Ishikawa (cell line): ENCODE results near the gene TKT.

Experiments used
- CREB1 ChIP-seq: IDR thresholded peaks from 2 replicates; pipeline ENCODE4 v1.6.1; 2012; ENCODE audit warnings: low read depth
- FOXM1 ChIP-seq: IDR thresholded peaks from 2 replicates; pipeline ENCODE4 v1.6.1; 2012; ENCODE audit warnings: low read depth, borderline replicate concordance
- NFIC ChIP-seq: IDR thresholded peaks from 2 replicates; pipeline ENCODE4 v1.6.1; 2012
- RAD21 ChIP-seq: IDR thresholded peaks from 2 replicates; pipeline ENCODE4 v1.6.1; 2012; ENCODE audit warnings: low read depth
- TAF1 ChIP-seq: IDR thresholded peaks from 2 replicates; pipeline ENCODE4 v1.6.1; 2012; ENCODE audit warnings: low read depth, mild to moderate bottlenecking
- TEAD4 ChIP-seq: IDR thresholded peaks from 2 replicates; pipeline ENCODE4 v1.6.1; 2012
- USF1 ChIP-seq: IDR thresholded peaks from 2 replicates; pipeline ENCODE4 v1.6.1; 2012
- YY1 ChIP-seq: IDR thresholded peaks from 2 replicates; pipeline ENCODE4 v1.6.1; 2012; ENCODE audit warnings: low read depth
- TF ChIP-seq, protein P1 (sequence below): IDR thresholded peaks from 2 replicates; pipeline ENCODE4 v1.6.1; 2012; ENCODE audit warnings: low read depth, mild to moderate bottlenecking

The TKT gene

GRCh38 chr3:53178246-53178645, 77.6 kb downstream of the TKT start:
- TF ChIP-seq FOXM1 (no peak), NFIC (no peak), USF1 (no peak), RAD21 (no peak)

DNA sequence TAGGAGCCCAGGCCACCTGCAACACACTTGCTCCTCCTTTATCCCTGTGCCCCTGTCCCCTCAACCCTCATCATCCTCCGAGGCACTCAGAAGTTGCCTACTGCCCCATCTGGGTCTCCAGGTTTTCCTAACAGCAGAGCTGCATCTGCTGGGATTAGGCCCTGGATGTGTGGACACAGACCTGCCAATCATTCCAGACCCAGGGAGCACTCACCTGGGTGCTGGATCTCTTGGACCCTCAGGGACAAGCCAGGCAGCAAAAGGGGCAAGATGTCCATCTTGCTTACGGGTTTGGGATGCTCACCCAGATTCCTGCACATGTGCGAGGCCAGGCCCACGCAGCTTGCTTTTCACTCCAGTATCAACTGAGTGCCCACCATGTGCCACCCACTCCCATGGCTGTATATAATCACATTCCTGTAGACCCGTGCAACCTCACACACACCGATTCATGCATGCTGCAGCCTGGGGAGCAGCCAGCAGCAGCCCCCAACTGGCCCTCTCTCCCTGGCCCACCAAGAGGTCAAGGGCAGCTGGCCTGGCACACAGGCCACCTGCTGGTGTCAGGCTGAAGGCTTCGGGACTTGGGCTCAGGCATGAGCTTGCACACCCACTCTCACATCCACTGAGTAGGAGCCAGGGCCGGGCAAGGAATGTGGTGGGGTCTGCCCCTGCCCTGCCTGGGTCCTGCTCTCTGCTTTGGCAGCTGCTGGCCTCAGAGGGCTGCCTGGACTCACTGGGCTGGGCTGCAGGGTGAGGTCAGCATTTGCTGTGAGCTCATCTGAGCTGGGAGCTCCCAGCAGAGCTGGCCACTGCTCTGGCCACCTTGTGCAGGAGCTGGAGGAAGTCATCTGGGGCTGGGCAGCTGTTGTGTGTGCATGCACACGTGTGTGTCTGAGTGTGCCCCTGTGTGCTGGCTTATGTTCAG, 79.9 kb downstream of the TKT start:
- no peak for TF ChIP-seq YY1
- TF ChIP-seq TEAD4: no peak
- TF ChIP-seq, protein P1, sequence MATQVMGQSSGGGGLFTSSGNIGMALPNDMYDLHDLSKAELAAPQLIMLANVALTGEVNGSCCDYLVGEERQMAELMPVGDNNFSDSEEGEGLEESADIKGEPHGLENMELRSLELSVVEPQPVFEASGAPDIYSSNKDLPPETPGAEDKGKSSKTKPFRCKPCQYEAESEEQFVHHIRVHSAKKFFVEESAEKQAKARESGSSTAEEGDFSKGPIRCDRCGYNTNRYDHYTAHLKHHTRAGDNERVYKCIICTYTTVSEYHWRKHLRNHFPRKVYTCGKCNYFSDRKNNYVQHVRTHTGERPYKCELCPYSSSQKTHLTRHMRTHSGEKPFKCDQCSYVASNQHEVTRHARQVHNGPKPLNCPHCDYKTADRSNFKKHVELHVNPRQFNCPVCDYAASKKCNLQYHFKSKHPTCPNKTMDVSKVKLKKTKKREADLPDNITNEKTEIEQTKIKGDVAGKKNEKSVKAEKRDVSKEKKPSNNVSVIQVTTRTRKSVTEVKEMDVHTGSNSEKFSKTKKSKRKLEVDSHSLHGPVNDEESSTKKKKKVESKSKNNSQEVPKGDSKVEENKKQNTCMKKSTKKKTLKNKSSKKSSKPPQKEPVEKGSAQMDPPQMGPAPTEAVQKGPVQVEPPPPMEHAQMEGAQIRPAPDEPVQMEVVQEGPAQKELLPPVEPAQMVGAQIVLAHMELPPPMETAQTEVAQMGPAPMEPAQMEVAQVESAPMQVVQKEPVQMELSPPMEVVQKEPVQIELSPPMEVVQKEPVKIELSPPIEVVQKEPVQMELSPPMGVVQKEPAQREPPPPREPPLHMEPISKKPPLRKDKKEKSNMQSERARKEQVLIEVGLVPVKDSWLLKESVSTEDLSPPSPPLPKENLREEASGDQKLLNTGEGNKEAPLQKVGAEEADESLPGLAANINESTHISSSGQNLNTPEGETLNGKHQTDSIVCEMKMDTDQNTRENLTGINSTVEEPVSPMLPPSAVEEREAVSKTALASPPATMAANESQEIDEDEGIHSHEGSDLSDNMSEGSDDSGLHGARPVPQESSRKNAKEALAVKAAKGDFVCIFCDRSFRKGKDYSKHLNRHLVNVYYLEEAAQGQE: no peak
- no peak for TF ChIP-seq TAF1
- no peak for TF ChIP-seq CREB1
